PC-3 (cell line): Measurements from ENCODE around the gene CFAP47. TPM values are rescaled to one million over a fixed set of nuclear protein-coding genes. Genes with fewer than 3 reads are reported as not detected.

ENCODE experiments used
- ATAC-seq: fragments of 200-7000 bp; cut with Tn5 transposase; 2 replicates; pipeline ENCODE4 v1.9.1; 2020; ENCODE audit warnings: mild to moderate bottlenecking, moderate library complexity
- BruUV-seq: library from RNA; stranded (reverse); fragments of 400-500 nt; replicated peaks from 2 replicates; lab custom pipeline; 2021; lab: Mats Ljungman, UMichigan
- CTCF ChIA-PET: fragments of 300-600 bp; sonication (Branson Sonifier 250); formaldehyde crosslinking; loops from one replicate; lab custom pipeline; 2022; ENCODE audit warnings: antibody characterized with exemption; lab: Charles Lee
- POLR2A ChIA-PET: fragments of 300-600 bp; sonication (Branson Sonifier 250); formaldehyde crosslinking; loops from one replicate; lab custom pipeline; 2022; ENCODE audit warnings: antibody characterized with exemption; ENCODE audit not compliant: unreplicated experiment; lab: Charles Lee
- DNase-seq: peaks from one replicate; pipeline ENCODE4 v3.0.0-alpha.2; 2015
- H2AFZ ChIP-seq: fragments of 300-600 bp; sonication (generic); 2 replicates; pipeline ENCODE4 v1.6.0; 2016; ENCODE audit warnings: antibody characterized with exemption, low read length
- H3F3A ChIP-seq: fragments of 300-600 bp; sonication (generic); one replicate; pipeline ENCODE4 v1.6.0; 2017; ENCODE audit warnings: antibody characterized with exemption, low read length, control low read depth, mild to moderate bottlenecking; ENCODE audit not compliant: unreplicated experiment
- H3K27ac ChIP-seq: fragments of 300-600 bp; sonication (generic); 2 replicates; pipeline ENCODE4 v1.5.1; 2016; ENCODE audit warnings: mild to moderate bottlenecking, low read length
- H3K27me3 ChIP-seq: fragments of 300-600 bp; sonication (generic); 2 replicates; pipeline ENCODE4 v1.6.1; 2016; ENCODE audit warnings: low read length, mixed read lengths
- H3K36me3 ChIP-seq: fragments of 300-600 bp; sonication (generic); 2 replicates; pipeline ENCODE4 v1.6.1; 2016; ENCODE audit warnings: low read depth, mixed run types, low read length, mixed read lengths
- H3K4me1 ChIP-seq: fragments of 300-600 bp; sonication (generic); 2 replicates; pipeline ENCODE4 v1.5.1; 2016; ENCODE audit warnings: low read length; ENCODE audit not compliant: insufficient read depth
- H3K4me2 ChIP-seq: fragments of 300-600 bp; sonication (generic); 2 replicates; pipeline ENCODE4 v1.6.0; 2016; ENCODE audit warnings: low read length
- H3K4me3 ChIP-seq: fragments of 300-600 bp; sonication (generic); 2 replicates; pipeline ENCODE4 v1.5.1; 2016; ENCODE audit warnings: mild to moderate bottlenecking, low read length, mixed read lengths
- H3K79me2 ChIP-seq: fragments of 300-600 bp; sonication (generic); 2 replicates; pipeline ENCODE4 v1.6.1; 2017; ENCODE audit warnings: low read length, mixed read lengths
- H3K9ac ChIP-seq: fragments of 300-600 bp; sonication (generic); 2 replicates; pipeline ENCODE4 v1.6.0; 2016; ENCODE audit warnings: mild to moderate bottlenecking, low read length
- H3K9me2 ChIP-seq: fragments of 300-600 bp; sonication (generic); replicated peaks from 2 replicates; pipeline ENCODE4 v1.6.1; 2016; ENCODE audit warnings: mixed run types, low read length, mixed read lengths
- H3K9me3 ChIP-seq: fragments of 300-600 bp; sonication (generic); 2 replicates; pipeline ENCODE4 v1.6.1; 2016; ENCODE audit warnings: low read length, mixed read lengths
- H4K20me1 ChIP-seq: fragments of 300-600 bp; sonication (generic); 2 replicates; pipeline ENCODE4 v1.6.1; 2016; ENCODE audit warnings: low read length, mixed read lengths
- CTCF ChIP-seq: fragments of 300-600 bp; sonication (generic); conservative IDR thresholded peaks from 2 replicates; pipeline ENCODE4 v1.5.1; 2017; ENCODE audit warnings: antibody characterized with exemption, low read depth, mild to moderate bottlenecking, low read length
- EZH2 ChIP-seq: fragments of 300-600 bp; sonication (generic); IDR thresholded peaks from one replicate; pipeline ENCODE4 v1.6.1; 2017; ENCODE audit warnings: antibody characterized with exemption, mild to moderate bottlenecking, low read length; ENCODE audit not compliant: unreplicated experiment
- EZH2phosphoT487 ChIP-seq: fragments of 300-600 bp; sonication (generic); IDR thresholded peaks from 2 replicates; pipeline ENCODE4 v1.6.1; 2018; ENCODE audit warnings: mild to moderate bottlenecking, antibody characterized with exemption, low read length, borderline replicate concordance
- intact Hi-C: fragments of 100-400 bp; cut with micrococcal nuclease; formaldehyde crosslinking; loops from 2 replicates; pipeline ENCODE4 v1.9.0; 2023
- total RNA-seq: library from RNA; depleted of rRNA; stranded (reverse); fragments of >200 nt; gene quantifications from 2 replicates; pipeline ENCODE4 v1.2.3, GENCODE V29; 2014

CFAP47 gene
- total RNA-seq, 1 experiment from 2014 or later = not detected

DNA sequence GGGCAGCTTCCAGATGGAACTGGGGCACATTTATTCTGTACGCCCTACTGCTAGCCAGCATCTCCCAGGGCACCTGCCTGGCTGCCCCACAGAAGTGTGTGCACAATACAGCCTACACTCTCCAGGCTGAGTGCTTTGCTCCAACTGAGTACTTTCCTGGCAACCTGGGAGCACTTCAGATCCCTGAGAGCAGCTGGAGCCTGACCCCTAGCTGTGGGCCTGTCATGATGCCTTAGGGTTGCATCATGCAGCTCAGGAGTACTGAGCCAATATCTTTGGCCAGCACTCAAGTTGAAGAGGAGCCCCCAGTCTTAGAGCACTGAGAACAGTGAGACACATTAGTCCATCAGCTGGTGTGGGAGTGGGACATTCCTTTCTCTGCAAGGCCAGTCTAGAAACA, 321.9 kb downstream of the CFAP47 start:
- POLR2A ChIA-PET = no interaction called here
- no peak for ATAC-seq
- H3K27me3 ChIP-seq = no peaks in the 10 kb centered on the region

DNA sequence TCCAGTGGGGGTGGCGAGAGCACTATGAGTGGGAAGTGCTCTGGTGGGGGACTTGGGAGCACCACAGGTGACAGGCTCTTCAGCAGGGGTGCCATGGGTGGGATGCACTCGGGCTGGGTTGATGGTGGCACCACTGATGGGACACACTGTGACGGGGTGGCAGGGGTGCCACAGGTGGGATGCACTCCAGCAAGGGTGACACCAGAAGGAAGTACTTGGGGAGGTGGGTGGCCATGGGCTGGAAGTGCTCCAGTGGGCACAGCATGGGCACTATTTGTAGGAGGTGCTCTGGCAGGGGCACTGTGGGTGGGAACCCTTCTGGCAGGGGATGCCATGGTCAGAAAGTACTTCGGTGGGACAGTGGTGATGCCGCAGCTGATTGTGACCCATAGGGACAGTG, 346.6 kb downstream of the CFAP47 start:
- no peaks in the 10 kb centered on the region for H3K9me3 ChIP-seq
- no peaks in the 10 kb centered on the region for H3K4me1 ChIP-seq
- no peak for DNase-seq
- H3K9me2 ChIP-seq = no peaks in the 10 kb centered on the region
- H3K4me2 ChIP-seq = no peak overlapping the region
- no peak overlapping the region for H3K27ac ChIP-seq
- no peaks in the 10 kb centered on the region for H3F3A ChIP-seq
- ChIA-PET CTCF (no interaction called here), POLR2A (no interaction called here)
- BruUV-seq = no TSS peak
- H3K36me3 ChIP-seq = no peaks in the 10 kb centered on the region
- no peak for ATAC-seq
- H3K79me2 ChIP-seq = no peaks in the 10 kb centered on the region
- no peak overlapping the region for H3K9ac ChIP-seq
- no peak overlapping the region for H3K4me3 ChIP-seq
- no peak overlapping the region for H2AFZ ChIP-seq
- intact Hi-C loops = no loop called here
- TF ChIP-seq EZH2phosphoT487 = no peak
- no peak for TF ChIP-seq CTCF
- no peak for TF ChIP-seq EZH2
- H3K27me3 ChIP-seq = no peaks in the 10 kb centered on the region
- H4K20me1 ChIP-seq = no peaks in the 10 kb centered on the region

More for the DNA sequence above, 321.9 kb downstream of the CFAP47 start:
- no TSS peak for BruUV-seq
- H3K4me2 ChIP-seq = no peak overlapping the region
- CTCF ChIA-PET = no interaction called here
- no peaks in the 10 kb centered on the region for H3K79me2 ChIP-seq
- H3K36me3 ChIP-seq = no peaks in the 10 kb centered on the region
- H3K9ac ChIP-seq = no peak overlapping the region
- TF ChIP-seq CTCF (no peak), EZH2 (no peak), EZH2phosphoT487 (no peak)
- no peaks in the 10 kb centered on the region for H3K9me3 ChIP-seq
- DNase-seq = no peak
- no peaks in the 10 kb centered on the region for H3K9me2 ChIP-seq
- no peak overlapping the region for H3K27ac ChIP-seq
- no peak overlapping the region for H2AFZ ChIP-seq
- H3F3A ChIP-seq = no peaks in the 10 kb centered on the region
- H3K4me3 ChIP-seq = no peak overlapping the region
- intact Hi-C loops = no loop called here
- H4K20me1 ChIP-seq = no peaks in the 10 kb centered on the region
- H3K4me1 ChIP-seq = no peaks in the 10 kb centered on the region

DNA sequence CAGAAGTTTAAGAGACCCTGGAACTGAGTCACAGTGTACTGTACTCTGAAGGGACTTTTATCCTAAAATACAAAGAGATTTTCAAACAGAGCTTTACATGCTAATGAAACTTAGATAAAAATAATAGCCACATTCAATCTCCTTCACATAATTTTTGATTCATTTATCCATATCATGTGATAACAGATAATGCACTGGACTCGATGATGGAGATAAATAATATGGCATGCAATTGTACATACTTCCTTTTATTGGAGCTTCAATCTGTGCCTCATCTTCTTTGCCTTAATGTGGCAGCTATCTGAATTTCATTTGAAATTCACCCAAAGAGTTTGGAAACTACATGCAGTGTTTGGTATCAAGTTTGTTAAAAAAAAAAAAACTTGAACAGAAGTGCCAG, 390.6 kb downstream of the CFAP47 start:
- H3K4me1 ChIP-seq = no peaks in the 10 kb centered on the region
- H3K4me2 ChIP-seq = no peak overlapping the region
- no peak overlapping the region for H3K9ac ChIP-seq
- H3F3A ChIP-seq = no peaks in the 10 kb centered on the region
- TF ChIP-seq CTCF (no peak), EZH2 (no peak), EZH2phosphoT487 (no peak)
- no peaks in the 10 kb centered on the region for H4K20me1 ChIP-seq
- no peaks in the 10 kb centered on the region for H3K9me2 ChIP-seq
- no peak for ATAC-seq
- no peak overlapping the region for H3K27ac ChIP-seq
- ChIA-PET CTCF (no interaction called here), POLR2A (no interaction called here)
- H3K79me2 ChIP-seq = no peaks in the 10 kb centered on the region
- H3K27me3 ChIP-seq = no peaks in the 10 kb centered on the region
- no peak overlapping the region for H3K4me3 ChIP-seq
- H2AFZ ChIP-seq = no peak overlapping the region
- intact Hi-C loops = no loop called here
- DNase-seq = no peak
- no peaks in the 10 kb centered on the region for H3K36me3 ChIP-seq
- no peaks in the 10 kb centered on the region for H3K9me3 ChIP-seq
- no TSS peak for BruUV-seq
